Stimulated activated CD8-positive, alpha-beta memory T cell treated with anti-CD3 and anti-CD28 coated beads, Interleukin-7, amount 100 ng/mL, for 24 hours (primary cell): ENCODE measurements around the gene FLNA.
A peak's percentile ranks its signal among the peaks of the same experiment; 100 is the strongest.

ENCODE experiments used
- DNase-seq: peaks from one replicate; pipeline ENCODE4 v3.0.0-alpha.2; 2020; ENCODE audit warnings: low read depth

FLNA gene

GRCh38 chrX:154334496-154334895 lies 39.9 kb downstream of the FLNA start:
- no peak for DNase-seq

GRCh38 chrX:154333837-154334271 lies 40.6 kb downstream of the FLNA start:
- no peak for DNase-seq

- DNase-seq = no peak
Observed at GRCh38 chrX:154333116-154333515, 41.3 kb downstream of the FLNA start.

- DNase-seq = no peak
Observed at GRCh38 chrX:154332561-154332960, 41.9 kb downstream of the FLNA start.

- DNase-seq = no peak
Observed at GRCh38 chrX:154329294-154329693, 45.1 kb downstream of the FLNA start.

GRCh38 chrX:154328646-154329045 lies 45.8 kb downstream of the FLNA start:
- no peak for DNase-seq

GRCh38 chrX:154327038-154327820 lies 47.2 kb downstream of the FLNA start:
- no peak for DNase-seq

- no peak for DNase-seq
Observed at GRCh38 chrX:154325541-154325940, 48.9 kb downstream of the FLNA start.

- no peak for DNase-seq
Observed at GRCh38 chrX:154323537-154323936, 50.9 kb downstream of the FLNA start.

GRCh38 chrX:154322890-154323289 lies 51.5 kb downstream of the FLNA start:
- DNase-seq = no peak

- DNase-seq = no peak
Observed at GRCh38 chrX:154321594-154321993, 52.8 kb downstream of the FLNA start.

GRCh38 chrX:154321152-154321551 lies 53.3 kb downstream of the FLNA start:
- no peak for DNase-seq

- DNase-seq = no peak
Observed at GRCh38 chrX:154320406-154320805, 54.0 kb downstream of the FLNA start.

GRCh38 chrX:154317391-154317995 lies 56.9 kb downstream of the FLNA start:
- no peak for DNase-seq

GRCh38 chrX:154315416-154315815 lies 59.0 kb downstream of the FLNA start:
- DNase-seq = no peak

- DNase-seq = no peak
Observed at GRCh38 chrX:154313147-154313546, 61.3 kb downstream of the FLNA start.

GRCh38 chrX:154312116-154312515 lies 62.3 kb downstream of the FLNA start:
- DNase-seq = no peak

GRCh38 chrX:154310616-154311536 lies 63.6 kb downstream of the FLNA start:
- DNase-seq = no peak

- DNase-seq = no peak
Observed at GRCh38 chrX:154309041-154309775, 65.2 kb downstream of the FLNA start.

- peak; percentile 55 for DNase-seq
Observed at GRCh38 chrX:154308108-154308946, 66.1 kb downstream of the FLNA start.

GRCh38 chrX:154307202-154307601 lies 67.2 kb downstream of the FLNA start:
- DNase-seq = no peak
